KOPT-K1 (cell line): ENCODE data around the gene ZNF556.
"Not testable (repeated sequence)": the region's sequence is repeated elsewhere in the genome, so short reads cannot be mapped to it uniquely, and the experiment has no call there.

ENCODE experiments used
- H3K27ac ChIP-seq: fragments of 200-600 bp; sonication (generic); 2 replicates; pipeline ENCODE4 v1.5.1; 2016; ENCODE audit warnings: antibody characterized with exemption, mild to moderate bottlenecking, low read depth, low read length; ENCODE audit not compliant: poor library complexity, severe bottlenecking
- H3K36me3 ChIP-seq: fragments of 200-600 bp; sonication (generic); 2 replicates; pipeline ENCODE4 v1.5.1; 2017; ENCODE audit warnings: antibody characterized with exemption, mild to moderate bottlenecking, low read length, moderate library complexity; ENCODE audit not compliant: insufficient read depth
- H3K9me3 ChIP-seq: fragments of 200-600 bp; sonication (generic); 2 replicates; pipeline ENCODE4 v1.5.1; 2017; ENCODE audit warnings: antibody characterized with exemption, low read length, mild to moderate bottlenecking; ENCODE audit not compliant: insufficient read depth, poor library complexity, severe bottlenecking

The ZNF556 gene

DNA sequence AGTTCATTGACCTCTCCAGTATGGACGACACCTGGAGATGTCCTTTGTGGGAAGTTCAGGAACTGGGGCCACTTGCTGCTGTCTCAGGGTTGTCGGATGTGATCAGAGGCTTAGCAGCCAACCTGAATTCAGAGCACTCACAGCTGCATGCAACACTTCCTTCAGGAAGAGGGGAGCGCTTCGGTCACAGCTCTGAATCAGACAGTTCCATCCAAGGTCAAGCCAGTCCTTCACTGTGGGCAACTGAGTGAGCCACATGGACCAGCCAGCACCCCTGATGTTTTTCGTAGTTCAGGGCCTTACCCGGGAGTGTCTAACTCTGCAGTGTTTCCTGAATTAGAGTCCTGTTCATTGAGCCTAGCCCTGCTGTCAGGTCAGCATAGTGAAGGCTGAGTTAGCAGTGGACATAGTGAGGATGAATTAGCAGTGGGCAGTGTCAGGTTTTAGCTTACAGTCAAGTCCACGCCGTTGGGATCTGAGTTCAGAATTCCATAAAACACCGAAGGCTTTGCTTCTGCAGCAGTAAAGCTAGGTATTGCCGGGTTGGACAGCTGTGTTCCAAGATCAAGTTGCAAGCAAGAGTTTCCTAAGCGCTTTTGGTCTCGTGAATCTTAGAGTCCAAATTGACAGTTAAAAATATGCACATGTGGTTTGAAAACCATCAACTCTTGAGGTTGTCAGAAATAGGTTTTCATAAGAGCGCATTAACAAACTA, 20.8 kb upstream of the ZNF556 start:
- Histone ChIP-seq H3K9me3 (peaks cover 26% of the 10 kb centered on the region), H3K36me3 (peaks cover 10% of the 10 kb centered on the region), H3K27ac (peak overlapping the region; percentile 6)

DNA sequence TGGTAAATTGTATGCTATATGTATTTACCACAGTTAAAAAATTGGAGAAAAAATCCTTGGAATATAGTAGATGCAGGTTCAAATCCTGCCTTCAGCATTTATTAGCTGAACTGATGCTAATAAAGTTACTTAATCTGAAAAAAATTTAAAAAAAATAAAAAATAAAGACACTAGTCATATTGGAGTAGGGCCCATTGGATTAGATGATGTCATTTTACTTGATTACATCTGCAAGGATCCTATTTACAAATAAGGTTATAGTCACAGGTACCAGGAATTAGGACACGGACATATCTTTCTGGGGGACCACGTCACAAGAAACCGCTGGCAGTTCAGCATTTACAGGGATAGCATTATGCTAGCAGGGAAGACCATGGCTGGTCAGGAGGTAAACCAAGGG, 19.6 kb upstream of the ZNF556 start:
- H3K9me3 ChIP-seq: peaks cover 32% of the 10 kb centered on the region
- H3K36me3 ChIP-seq: peaks cover 22% of the 10 kb centered on the region
- no peak overlapping the region for H3K27ac ChIP-seq

DNA sequence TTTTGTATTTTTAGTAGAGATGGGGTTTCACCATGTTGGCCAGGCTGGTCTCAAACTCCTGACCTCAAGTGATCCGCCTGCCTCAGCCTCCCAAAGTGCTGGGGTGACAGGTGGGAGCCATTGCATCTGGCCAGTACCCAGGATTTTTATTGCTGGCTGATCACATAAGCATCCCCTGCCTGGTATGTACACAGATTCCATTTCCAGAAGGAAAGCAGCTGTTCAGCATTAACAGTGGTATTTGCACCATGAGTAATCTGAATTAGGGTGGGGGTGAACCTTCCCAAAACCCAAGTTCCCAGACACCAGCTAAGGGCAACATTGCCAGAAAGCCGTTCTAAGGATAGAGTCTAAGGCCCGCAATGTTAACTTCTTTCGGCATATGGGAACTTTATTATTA, 18.5 kb upstream of the ZNF556 start:
- peaks cover 33% of the 10 kb centered on the region for H3K36me3 ChIP-seq
- H3K27ac ChIP-seq: no peak overlapping the region
- peaks cover 43% of the 10 kb centered on the region for H3K9me3 ChIP-seq

DNA sequence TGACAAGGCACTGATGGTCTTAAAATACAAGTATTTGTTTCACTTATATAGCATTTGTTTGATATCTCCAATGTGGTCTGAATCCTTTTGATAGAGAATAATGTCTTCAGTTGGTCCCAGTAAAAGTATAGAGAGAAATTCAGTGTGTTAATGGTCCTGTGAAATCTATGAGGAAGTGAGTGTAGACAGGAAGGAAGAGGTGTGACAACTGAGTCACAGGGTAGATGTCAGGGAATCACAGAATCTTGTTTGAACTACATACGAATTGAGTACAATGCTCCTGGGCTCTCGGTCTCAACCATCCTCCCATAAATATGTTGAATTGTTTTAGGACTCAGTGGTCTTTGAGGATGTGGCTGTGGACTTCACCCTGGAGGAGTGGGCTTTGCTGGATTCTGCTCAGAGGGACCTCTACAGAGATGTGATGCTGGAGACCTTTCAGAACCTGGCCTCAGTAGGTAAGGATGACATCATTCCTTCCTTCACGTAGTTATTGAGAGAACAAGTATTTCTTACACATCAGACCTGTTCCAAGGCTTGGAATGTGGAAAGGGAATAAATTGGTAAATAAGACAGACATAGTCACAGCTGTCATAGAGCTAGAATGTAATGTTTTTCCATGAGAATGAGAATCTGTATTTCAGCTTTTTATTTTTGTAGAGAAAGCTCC, 16.7 kb upstream of the ZNF556 start:
- Histone ChIP-seq H3K27ac (no peak overlapping the region), H3K9me3 (peaks cover 61% of the 10 kb centered on the region), H3K36me3 (peaks cover 44% of the 10 kb centered on the region)

DNA sequence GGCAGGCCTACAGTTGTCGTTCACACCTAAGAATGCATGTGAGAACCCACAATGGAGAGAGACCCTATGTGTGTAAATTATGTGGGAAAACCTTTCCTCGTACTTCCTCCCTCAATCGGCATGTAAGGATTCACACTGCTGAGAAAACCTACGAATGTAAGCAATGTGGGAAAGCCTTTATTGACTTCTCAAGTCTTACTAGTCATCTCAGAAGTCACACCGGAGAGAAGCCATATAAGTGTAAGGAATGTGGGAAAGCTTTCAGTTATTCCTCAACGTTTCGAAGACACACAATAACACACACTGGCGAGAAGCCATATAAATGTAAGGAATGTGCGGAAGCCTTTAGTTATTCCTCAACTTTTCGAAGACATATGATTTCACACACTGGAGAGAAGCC, 14.5 kb upstream of the ZNF556 start:
- peaks cover 69% of the 10 kb centered on the region for H3K9me3 ChIP-seq
- peaks cover 44% of the 10 kb centered on the region for H3K36me3 ChIP-seq
- no peak overlapping the region for H3K27ac ChIP-seq

DNA sequence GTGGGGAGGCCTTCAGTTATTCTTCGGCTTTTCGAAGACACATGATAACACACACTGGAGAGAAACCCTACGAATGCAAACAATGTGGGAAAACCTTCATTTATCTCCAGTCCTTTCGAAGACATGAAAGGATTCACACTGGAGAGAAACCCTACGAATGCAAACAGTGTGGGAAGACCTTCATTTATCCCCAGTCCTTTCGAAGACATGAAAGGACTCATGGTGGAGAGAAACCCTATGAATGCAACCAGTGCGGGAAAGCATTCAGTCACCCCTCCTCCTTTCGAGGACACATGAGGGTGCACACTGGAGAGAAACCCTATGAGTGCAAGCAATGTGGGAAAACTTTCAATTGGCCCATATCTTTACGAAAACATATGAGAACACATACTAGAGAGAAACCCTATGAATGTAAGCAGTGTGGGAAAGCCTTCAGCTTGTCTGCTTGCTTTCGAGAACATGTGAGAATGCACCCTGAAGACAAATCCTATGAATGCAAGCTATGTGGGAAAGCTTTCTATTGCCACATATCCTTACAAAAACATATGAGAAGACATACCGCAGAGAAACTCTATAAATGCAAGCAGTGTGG, 14.0 kb upstream of the ZNF556 start:
- H3K27ac ChIP-seq: no peak overlapping the region
- peaks cover 71% of the 10 kb centered on the region for H3K9me3 ChIP-seq
- H3K36me3 ChIP-seq: peaks cover 44% of the 10 kb centered on the region

DNA sequence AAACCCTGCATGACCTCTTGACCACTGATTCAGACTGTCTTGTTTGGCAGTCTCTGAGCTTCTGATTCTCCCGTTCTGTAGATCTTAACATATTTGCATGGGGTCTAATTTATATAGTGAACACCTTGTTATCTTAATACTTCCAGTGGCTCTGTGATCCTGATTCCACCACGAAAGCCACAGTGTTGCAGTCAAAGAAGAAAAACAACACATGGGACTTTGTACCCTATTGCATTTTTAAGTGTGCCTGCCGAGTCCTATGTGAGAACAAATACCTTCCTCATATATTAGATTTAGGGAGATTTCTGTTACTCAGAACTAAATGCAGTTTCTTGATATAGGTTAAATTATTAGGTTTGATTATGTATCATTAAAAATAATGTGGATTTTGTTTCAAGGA, 12.3 kb upstream of the ZNF556 start:
- H3K27ac ChIP-seq: no peak overlapping the region
- H3K9me3 ChIP-seq: peaks cover 78% of the 10 kb centered on the region
- peaks cover 44% of the 10 kb centered on the region for H3K36me3 ChIP-seq

DNA sequence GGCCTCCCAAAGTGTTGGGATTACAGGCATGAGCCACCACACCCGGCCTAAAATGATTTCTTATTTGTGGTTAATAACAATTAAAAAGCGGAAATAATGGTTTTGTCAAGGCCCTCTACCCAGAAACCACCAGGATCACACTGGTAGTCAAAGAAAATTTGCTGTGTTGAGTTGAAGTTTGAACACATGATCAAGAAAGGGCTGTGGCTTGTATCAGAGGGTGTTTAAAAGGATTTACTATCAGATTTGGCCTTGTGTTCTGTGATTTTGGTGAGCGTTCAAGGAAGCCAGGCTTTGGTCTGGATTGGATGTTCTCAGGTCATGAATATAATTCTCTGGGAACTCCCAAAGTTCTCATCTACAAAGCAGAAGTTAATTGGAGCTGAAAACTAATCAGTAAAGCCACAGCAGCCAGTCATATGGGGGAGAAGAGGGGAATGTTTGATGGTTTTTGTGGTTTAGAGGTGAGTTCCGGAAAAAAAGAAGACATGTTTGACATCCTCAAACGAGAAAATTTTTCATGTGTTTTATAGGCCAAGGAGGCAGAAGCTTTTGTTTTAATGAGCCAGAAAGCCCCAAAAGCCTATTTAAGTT, 10.6 kb upstream of the ZNF556 start:
- no peak overlapping the region for H3K27ac ChIP-seq
- peaks cover 32% of the 10 kb centered on the region for H3K36me3 ChIP-seq
- H3K9me3 ChIP-seq: peaks cover 62% of the 10 kb centered on the region

DNA sequence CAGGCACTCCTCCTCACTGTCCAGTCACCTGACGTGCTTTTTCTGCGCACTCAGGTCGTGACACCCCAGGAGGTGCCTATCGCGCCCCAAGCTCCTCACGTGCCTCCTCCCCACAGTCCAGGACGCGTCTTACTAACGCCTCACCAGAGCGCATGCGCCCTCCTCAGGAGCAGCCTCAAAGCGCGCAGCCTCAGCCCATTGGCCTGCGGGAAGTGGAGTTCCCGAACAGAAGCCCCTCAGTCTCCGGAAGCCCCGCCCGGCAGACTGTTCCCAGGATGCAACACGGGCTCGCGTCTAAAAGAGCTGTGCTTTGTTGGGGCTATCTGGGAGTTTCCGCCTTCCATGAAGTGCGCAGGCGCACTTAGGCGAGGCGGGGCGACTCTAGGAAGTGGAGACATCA, 8.3 kb upstream of the ZNF556 start:
- H3K36me3 ChIP-seq: peaks cover 9% of the 10 kb centered on the region
- peaks cover 39% of the 10 kb centered on the region for H3K9me3 ChIP-seq

DNA sequence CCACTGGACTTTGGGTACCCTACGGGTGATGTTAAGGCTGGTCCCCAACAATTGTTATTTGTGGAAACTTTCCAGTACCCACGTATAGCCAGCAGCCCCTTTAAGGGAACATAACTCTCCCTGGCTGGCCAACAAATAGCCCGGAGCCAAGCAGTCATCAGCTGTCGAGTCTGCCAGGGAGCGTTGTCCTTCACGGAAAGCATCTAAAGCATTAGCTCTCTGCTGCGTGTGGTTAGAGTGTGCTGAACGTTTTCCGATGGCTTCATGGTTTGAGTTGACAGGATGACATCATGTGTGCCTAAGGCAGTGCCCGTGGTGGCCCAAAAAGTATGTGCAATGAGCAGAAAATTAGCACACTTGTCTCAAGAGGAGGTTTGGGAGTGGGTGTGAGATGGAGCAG, 3.3 kb upstream of the ZNF556 start:
- Histone ChIP-seq H3K27ac (no peak overlapping the region), H3K9me3 (peaks cover 19% of the 10 kb centered on the region), H3K36me3 (no peaks in the 10 kb centered on the region)

More for the DNA sequence above, 8.3 kb upstream of the ZNF556 start:
- H3K27ac ChIP-seq: no peak overlapping the region

DNA sequence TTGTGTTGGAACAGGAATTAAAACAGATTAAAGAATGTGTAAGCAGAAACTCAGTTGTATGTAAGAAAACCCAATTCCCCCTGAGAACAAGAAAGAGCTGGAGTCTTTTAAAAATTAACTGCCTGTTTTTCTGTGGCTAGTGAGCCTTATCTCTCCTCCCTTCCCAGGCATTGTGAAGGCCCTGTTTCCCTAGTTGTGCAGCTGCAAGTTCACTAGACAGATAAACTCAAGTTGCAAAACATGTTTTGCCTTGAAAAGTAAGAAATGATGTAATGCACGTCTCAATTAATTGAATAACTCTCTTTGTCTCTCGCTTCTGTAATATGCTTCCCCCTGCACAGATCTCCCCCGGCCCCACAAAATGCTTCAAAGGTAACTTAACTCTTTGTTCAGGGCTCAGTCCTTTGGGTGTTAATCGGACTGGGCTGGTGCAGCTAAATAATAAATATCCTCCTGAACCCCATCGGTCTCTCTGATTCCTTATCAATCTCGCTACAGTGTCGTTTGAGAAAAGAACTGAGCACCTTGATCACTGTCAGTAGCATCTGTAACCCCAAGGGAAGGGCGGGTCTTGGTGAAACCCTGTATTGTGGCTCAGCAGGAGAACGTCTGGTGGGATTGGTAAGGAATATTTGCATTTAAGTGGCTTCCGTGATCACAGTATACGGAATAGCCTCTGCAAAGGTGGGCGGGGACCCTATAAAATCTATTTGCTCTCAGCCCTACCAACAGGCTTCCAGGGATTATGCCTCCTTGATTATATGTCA, 1.6 kb upstream of the ZNF556 start:
- Histone ChIP-seq H3K9me3 (peaks cover 12% of the 10 kb centered on the region), H3K27ac (no peak overlapping the region), H3K36me3 (no peaks in the 10 kb centered on the region)

DNA sequence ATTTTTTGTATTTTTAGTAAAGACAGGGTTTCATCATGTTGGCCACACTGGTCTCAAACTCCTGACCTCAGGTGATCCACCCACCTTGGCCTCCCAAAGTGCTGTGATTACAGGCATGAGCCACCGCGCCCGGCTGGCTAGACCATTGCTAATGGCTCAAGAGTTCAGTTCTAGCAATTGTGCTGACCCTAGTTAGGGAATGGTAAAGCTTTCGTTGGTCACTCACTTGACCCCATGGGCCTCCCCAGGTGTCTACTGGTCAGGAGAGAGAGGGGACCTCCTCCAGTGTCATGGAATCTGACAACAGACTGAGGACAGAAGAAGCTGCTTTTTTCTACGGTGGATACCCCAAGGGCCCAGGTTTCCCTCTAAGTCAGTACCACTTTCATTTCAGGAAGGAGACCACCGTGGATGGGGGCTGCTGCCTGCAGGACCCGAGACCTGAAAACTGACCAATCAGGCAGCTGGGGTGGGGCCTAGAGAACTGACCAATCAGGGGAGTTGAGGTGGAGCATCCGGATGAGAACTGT, 575 bp upstream of the ZNF556 start:
- H3K36me3 ChIP-seq: no peaks in the 10 kb centered on the region
- no peak overlapping the region for H3K27ac ChIP-seq
- H3K9me3 ChIP-seq: peaks cover 18% of the 10 kb centered on the region

DNA sequence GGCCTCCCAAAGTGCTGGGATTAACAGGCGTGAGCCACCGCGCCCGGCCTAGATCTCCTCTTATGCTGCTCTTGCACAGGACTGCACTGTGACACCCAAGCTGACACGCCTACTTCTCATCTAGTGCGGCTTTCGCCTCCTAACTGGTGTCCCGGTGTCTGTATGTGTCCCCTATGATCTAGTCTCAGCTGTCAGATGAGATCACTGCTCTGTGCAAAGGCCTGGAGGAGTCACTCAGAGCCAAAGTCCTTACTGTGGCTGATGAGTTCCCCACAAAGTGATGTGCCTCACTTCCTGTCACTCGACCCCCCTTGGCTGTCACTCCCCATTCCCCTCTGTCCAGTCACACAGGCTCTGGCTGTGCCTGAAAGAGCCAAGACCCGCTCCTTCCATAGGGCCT, 2.5 kb downstream of the ZNF556 start:
- no peaks in the 10 kb centered on the region for H3K36me3 ChIP-seq
- H3K9me3 ChIP-seq: peaks cover 23% of the 10 kb centered on the region
- H3K27ac ChIP-seq: no peak overlapping the region

DNA sequence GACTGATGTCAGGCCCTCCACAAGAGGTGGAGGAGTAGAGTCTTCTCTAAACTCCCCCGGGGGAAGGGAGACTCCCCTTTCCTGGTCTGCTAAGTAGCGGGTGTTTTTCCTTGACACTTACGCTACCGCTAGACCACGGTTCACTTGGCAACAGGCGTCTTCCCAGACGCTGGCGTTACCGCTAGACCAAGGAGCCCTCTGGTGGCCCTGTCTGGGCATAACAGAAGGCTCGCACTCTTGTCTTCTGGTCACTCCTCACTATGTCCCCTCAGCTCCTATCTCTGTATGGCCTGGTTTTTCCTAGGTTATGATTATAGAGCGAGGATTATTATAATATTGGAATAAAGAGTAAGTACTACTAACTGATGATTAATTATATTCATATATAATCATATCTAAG, 5.0 kb downstream of the ZNF556 start:
- peaks cover 34% of the 10 kb centered on the region for H3K9me3 ChIP-seq
- H3K27ac ChIP-seq, H3K36me3 ChIP-seq: not testable (repeated sequence)
